COR-L47 (cell line): ENCODE data around the gene KLHL8.

Experiments
- DNase-seq: peaks from one replicate; lab custom pipeline; 2025; lab: John Stamatoyannopoulos, UW

Gene KLHL8

DNA sequence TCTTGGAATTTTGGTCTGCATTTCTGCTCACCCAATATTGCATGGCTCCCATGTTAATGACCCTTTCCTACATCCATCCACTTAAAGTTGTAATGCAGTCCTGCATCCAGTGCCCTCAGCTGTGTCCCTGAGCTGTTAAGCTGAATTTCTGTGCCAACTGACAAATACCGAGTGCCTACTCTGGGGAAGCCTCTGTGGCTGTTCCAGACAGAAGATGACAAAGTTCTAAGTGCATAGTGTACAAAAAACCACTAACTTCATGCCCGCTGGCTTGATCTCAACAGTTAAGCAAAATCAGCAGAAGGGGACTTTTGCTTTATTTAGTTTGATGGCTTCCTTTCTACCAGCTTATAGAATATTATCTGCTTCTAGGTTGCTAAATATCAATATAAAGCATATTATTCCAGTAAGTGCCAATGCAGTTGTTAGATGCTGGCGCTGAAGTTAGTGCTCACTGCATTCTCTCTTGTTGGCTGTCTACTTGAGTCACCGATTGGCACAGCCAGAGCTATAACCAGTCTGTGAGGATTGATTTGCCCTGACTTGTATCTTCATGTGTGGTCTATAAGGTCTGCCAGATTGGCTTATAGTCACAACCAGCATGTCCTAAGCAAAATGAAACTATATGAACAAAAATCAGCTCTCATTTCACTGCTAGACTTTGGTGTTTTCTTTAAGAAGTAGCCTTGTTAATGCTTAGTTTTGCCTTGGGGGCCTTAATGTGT lies 98.9 kb downstream of the KLHL8 start:
- no peak for DNase-seq

DNA sequence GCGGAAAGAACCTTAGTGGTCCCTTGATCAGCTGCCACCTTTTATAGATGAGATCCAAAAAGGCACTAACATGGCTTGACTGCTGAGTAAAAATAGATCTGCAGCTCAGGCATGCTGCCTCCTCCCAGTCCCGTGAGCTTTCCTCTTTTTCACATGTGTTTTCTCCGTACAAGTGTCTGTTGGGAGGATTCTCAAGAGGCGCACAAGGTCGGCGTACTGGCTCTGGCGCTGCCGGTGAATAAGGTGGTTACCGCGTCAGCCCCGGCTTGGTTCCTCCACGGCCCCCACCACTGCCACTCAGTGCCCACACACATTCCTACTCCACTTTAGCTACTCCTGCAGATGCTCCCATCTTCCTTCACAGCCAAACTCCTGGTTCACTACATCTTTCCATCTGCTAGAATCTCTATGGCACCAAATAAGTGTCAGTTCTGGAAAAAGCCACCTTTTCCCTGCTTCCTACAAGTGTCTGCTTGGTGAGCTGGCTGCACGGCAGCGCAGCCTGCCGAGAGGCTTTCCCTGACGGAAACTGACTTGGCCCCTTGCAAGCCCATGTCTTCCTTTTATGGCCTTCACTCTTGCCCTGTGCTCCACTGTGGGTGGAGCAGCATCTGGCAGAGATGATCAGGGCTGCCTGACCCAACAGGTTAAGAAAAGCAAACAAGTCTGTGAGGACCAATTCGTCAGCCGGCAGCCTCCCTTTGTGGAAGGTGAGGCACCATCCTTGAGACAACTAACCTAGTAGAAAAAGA lies 99.8 kb downstream of the KLHL8 start:
- DNase-seq: no peak

DNA sequence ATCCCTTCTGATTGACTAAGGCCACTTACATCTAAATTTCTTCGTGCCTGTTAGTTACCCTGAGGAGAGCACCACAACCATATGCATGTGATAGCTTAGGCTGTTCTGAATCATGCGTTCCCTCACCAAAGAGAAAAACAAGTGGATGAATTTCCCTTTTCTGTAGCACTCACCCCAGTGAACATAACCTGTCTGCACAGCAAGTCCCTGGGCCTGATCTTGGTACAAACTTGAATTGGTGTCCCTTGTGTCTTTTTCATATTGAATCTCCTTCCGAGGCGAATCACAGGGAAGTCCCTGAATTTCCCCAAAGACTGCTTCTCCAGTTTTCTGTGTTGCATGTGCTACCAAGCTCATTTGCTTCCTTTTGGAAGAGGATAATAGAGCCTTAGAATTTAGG lies 100.4 kb downstream of the KLHL8 start:
- no peak for DNase-seq

DNA sequence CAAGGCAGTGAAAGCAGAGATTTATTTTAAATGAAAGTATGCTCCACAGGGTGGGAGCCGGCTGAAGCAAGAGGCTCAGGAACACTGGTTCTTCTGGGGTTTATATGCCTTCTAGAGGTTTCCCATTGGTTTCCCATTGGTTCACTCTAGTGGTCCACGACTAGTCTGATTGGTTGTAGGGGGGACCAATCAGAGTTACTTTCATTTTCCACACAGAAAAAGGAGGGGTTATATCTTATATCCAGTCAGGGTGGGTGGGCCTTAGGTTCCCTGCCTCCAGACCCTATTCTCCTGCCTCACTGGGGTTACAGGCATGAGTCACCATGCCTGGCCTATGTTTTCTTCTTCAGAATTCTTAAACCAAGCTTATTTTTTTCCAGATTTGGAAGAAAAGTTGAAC lies 101.6 kb downstream of the KLHL8 start:
- DNase-seq: no peak

DNA sequence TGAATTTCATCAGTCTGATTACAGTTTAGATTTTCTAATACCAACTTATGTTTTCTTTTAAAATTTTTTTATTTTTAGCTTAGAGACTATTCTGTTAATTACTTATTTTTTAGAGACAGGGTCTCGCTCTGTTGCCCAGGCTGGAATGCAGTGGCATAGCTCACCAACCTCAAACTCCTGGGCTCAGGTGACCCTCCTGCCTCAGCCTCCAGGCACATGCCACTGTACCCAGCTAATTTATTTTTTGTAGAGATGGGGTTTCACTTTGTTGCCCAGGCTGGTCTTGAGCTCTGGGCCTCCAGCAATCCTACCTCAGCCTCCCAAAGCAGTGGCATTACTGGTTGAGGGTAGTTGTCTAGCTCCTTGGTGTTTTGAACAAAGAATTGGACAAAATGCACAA lies 102.0 kb downstream of the KLHL8 start:
- no peak for DNase-seq

DNA sequence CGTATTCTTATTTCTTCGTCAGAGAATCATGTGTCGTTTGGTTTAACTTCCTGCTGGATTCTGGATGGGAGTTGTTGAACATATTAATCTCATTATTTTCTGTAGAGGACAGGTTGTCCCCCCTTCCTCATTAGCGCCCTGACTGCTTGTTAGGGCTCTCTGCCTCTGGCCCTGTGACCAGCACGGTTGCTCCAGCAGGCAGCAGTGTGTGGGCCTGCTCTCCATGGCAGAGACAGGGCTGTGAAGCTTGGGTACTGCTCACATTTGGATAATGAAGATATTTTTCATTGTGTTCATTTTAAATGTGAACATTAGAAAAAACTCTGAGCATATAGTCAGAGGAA lies 102.7 kb downstream of the KLHL8 start:
- no peak for DNase-seq

DNA sequence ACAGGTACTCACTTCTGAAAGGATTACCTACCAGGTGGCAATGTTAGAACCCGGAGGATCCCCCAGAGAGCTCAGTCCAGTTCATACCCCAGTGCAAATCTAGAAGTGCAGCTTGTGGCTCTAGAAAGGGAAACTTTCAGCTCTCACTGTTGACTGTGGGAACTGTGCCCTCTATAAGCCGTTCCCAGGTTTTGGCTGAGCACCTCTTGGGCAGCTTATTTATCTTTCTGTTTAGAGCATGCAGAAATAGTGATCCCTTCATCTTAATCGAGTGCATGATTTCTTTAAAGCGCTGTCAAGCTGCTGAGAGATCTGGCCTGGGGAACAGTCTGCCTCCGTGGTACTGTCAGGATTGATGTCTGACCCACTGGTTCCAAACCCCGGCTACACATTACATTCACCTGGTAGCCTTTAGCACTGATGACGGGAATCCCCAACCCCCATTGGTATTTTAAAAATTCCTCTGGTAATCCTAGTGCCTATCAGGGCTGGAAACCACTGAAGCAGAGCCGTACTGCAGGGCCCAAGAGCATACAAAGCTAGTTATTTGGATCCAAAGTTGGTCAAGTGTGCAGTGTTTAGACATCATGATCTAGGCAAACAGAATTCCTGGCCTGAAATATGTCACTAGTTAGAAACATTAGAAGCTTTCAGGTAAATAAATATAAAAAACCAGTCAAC lies 103.2 kb downstream of the KLHL8 start:
- DNase-seq: no peak

DNA sequence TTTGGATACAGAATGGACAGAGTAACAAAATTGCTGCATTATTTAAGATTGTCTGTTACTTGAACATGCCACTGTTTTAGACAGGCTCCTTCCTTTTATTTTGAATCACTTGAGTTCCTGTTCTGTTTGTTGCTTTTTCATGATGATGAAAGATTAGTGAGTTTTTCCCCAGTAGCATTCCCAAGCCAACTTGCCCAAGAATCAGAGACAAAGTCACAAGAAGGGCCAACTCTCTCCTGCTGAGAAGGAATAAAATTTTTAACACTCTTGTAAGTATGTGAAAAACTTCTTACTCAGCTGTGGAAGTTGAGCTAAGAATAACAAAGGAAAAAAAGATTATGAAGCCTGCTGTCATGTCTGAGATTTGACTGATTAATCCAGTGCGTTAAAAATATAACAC lies 104.2 kb downstream of the KLHL8 start:
- DNase-seq: no peak

DNA sequence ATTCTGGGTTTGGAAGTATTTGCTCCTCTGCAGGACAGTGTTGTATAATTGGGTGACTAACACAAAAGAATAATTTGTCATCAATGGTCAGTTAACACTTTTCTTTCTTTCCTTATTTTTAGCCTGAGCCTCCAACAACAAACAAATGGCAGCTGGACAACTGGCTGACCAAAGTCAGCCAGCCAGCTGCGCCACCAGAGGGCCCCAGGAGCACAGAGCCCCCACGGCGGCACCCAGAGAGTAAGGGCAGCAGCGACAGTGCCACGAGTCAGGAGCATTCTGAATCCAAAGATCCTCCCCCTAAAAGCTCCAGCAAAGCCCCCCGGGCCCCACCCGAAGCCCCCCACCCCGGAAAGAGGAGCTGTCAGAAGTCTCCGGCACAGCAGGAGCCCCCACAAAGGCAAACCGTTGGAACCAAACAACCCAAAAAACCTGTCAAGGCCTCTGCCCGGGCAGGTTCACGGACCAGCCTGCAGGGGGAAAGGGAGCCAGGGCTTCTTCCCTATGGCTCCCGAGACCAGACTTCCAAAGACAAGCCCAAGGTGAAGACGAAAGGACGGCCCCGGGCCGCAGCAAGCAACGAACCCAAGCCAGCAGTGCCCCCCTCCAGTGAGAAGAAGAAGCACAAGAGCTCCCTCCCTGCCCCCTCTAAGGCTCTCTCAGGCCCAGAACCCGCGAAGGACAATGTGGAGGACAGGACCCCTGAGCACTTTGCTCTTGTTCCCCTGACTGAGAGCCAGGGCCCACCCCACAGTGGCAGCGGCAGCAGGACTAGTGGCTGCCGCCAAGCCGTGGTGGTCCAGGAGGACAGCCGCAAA lies 106.0 kb downstream of the KLHL8 start:
- no peak for DNase-seq

DNA sequence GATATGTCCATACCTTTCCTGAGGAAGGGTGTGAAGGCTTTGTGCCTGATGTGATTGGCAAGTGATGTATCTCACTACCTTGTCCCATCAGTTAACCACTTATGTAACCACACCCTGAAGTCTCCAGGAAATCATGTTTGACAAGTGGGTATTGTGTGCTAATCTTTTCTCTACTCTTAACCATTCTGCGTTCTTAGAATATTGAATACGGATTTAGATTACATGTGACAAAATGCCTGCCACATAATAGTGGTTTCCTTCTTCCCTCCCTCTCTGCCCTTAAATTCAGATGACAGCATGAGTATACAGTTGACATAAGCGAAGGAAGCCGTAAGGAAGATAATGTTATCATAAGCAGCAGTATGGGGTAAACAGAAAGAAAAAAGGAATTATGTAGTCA lies 108.4 kb downstream of the KLHL8 start:
- DNase-seq: no peak
